HS-5 (cell line): ENCODE data around the gene TMEM132E.

Experiments
- DNase-seq: peaks from one replicate; pipeline ENCODE4 v3.0.0-alpha.2; 2012; ENCODE audit warnings: low read depth

Gene TMEM132E

DNA sequence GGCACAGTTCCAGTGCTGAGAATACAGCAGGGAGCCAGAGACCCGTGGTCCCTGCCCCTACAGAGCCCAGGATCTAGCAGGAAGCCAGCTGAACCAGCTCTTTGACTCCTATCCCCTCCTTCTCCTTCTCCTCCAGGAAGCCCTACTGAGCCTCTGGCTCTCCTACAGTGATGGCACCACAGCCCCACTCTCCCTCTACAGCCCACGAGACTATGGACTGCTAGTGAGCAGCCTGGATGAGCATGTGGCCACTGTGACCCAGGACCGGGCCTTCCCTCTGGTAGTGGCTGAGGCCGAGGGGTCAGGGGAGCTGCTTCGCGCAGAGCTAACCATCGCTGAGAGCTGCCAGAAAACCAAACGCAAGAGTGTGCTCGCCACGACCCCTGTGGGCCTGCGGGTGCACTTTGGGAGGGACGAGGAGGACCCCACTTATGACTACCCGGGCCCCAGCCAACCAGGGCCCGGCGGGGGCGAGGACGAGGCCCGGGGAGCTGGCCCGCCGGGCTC lies 57.7 kb downstream of the TMEM132E start:
- DNase-seq, result no peak

DNA sequence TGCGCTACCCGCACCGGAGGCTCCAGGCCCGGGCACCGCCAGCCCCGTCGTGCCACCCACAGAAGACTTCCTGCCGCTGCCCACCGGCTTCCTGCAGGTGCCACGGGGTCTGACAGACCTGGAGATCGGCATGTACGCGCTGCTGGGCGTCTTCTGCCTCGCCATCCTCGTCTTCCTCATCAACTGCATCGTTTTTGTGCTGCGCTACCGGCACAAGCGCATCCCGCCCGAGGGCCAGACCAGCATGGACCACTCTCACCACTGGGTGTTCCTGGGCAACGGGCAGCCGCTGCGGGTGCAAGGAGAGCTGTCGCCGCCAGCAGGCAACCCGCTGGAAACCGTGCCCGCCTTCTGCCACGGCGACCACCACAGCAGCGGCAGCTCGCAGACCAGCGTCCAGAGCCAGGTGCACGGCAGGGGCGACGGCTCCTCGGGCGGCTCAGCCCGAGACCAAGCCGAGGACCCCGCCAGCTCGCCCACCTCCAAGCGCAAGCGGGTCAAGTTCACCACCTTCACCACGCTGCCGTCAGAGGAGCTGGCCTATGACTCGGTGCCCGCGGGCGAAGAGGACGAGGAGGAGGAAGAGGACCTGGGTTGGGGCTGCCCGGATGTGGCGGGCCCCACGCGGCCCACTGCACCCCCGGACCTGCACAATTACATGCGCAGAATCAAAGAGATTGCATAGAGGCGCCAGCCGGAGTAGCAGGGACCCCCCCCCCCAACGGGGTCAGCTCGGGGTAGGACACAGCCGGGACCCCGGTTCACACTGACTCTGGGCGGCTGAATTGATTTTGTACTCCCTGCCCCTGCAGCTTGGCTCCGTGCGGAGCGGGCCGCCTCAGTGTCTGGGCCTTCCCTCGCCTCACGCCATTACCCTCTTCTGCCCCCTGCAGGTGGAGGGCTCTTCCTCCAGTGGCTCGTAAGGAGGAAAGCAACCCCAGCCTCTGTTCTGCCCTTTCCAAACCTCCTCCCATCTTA lies 58.5 kb downstream of the TMEM132E start:
- no peak for DNase-seq

DNA sequence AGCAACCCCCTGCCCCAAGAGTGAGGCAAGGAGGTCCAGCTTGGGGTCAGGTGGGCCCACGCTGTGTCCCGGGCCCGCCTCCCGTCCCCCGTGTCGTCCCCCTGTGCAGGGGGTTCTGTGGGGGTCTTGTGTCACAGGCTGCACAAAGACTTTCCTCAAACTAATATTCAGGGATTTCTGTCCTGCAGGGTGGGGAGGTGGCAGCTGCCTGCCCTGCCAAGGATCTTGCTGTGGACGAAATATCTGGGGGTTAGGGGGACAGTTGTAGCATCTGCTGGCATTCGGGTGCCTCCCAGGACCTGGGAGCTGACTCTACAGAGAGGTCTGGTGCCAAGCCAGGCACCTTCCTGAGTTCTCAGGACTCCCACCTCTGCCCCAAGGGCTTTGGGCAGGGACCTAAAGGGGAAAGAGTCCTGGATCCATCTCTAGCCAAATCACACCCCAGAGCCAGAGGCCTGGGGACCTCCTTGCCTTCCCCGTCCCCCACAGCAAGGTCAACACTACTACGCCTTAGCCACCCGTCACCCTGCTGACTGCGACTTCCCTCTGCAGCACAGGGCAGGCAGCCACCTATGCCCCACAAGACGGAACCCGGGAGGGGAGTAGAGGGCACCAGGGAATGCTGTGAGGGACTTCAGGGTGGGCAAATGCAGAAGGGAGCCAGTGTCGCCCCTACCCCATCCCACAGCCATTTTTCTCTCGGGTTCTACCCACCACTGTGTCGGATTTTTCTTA lies 59.3 kb downstream of the TMEM132E start:
- DNase-seq, result no peak

DNA sequence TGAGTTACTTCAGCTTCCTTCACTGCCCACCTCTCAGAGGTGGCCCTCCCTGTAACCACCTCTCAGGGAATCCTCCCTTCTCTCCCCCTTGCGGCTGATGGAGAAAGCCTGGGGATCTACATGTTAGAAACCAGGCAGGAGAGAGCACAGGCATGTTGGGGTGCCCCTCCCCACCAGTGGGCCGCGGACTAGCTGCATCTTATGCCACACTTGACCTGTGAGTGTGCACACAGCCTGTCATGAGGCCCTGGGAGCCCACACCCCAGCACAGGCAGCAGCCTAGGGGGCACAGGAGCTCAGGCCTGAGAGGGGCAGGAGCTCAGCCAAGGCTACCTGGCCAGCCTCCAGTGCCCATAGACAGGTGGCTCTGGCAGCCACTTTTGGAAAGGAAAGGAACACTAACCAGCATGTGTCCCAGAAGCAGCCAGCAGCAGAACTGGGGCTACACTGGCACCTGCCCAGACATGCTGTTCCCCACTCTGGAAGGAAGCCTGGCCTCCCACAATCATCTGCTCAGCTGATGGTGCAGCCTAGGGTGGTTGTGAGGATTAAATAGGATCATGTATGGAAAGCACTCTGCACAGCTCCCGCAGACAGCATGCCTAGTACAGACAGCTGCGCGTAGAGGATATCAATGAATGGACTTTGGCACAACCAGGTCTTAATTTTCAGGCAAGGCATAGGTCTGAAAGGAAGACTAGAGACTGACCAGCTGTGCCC lies 60.5 kb downstream of the TMEM132E start:
- DNase-seq, result no peak

DNA sequence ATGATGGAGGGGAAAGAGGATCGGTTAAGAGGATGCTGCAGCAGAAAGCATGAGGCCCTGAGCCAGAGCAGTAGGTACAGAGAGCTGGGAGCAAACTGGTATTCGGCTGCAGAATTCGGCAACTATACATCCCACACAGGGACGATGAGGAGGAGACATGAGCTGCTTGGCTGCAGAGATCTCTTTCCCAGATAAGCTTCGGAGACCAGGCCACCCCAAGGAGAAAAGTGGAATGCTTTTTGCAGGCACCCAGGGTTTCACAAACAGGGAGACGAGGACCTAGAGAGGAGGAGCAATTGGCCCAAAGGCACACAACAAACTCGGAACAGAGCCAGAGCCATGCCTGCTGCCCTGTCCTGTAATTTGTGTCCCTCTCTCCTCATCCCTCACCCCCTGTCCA lies 62.0 kb downstream of the TMEM132E start:
- no peak for DNase-seq

DNA sequence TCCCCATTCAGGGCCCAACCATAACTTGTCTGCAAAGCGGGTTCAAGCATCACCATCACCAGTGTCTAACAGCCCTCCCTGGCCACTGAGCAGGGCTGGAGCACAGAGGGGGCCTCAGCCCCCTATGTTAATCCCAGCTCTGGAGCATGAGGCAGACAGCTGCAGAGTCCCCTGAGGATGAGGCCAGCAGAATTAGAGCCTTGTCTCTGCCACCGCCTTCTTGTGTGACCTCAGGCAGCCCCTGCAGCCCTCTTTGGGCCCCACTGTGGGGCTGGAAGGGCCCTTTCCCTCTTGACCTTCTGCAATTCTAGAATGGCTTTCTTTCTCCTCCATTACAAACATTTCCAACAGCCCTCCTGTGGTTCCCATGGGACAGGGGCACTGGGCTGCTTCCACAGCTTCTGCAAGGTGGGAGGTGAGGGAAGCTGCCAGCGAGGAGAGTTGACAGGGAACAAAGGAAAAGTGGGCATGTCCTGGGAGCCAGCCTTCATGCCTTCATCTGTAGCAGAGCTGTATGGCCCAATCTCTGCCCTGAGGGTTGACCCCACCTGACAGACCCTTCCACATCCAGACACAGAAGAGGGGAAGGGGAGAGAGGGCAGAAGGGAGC lies 65.7 kb downstream of the TMEM132E start:
- no peak for DNase-seq

DNA sequence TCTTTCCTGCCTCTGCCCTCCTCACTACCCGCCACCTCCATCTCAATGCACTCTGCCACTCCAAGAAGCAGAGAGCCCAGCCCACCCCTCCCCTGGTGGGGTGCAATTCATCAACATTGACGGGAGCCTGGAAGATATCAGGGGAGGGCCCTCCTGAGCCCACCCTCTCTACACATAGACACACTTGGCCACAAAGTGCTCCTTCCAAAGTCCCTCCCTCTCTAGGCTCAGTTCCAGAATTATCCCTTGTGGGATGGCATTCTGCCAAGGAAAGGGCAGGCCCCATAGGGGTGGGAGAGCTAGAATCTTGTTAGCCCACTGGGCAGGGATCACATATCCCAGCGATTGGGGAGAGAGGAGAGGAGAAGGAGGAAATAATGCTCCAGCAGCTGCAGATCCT lies 66.2 kb downstream of the TMEM132E start:
- no peak for DNase-seq

DNA sequence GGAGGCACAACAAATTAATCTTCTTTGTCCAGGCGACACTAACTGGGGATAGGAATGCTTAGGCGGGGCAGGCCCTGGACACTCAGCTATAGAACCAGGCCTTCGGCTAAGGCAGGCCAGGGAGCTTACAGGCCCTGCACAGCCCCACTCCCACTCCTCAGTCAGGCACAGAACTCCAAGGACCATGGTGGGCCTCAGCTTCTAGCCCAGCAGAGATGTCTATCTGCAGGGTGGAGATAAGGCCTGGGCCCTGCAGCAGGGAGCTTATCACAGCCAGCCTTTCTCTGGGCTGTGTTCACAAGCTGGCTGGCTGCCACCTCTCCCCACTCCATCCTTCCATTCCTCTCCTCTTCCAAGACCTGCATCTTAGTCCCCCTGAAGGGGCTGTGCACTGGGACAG lies 68.1 kb downstream of the TMEM132E start:
- no peak for DNase-seq

DNA sequence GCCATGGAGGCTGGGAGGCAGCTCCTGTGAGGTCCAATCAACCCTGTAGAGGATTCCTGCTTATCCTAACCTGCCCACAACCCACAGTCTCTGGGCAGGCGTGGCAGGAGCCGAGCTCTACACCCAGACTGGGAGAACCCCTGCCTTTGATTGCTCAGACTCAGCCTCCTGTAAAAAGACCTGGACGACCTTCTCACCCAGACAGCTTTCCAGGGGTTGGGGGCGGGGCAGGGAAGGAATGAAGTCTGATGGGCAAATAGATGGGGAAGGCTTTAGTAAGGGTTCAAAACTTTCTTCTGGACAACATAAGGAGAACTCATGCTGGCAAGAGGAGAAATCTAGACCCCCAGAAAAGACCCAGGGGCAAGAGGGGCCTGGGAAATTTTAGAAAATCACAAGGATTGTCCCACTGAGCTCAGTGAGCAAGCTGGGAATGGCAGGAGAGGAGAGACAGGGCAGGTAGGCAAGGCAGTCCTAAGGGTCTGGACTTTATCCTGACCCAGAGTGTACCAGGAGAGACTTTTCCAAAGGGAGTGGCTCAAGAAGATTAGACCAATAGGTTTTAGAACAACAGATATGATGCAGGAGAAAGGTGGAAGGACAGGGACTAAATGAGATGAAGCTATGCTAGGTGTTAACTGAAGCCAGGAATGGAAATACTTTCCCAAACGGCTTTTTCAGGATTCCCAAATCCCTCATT lies 70.8 kb downstream of the TMEM132E start:
- no peak for DNase-seq

DNA sequence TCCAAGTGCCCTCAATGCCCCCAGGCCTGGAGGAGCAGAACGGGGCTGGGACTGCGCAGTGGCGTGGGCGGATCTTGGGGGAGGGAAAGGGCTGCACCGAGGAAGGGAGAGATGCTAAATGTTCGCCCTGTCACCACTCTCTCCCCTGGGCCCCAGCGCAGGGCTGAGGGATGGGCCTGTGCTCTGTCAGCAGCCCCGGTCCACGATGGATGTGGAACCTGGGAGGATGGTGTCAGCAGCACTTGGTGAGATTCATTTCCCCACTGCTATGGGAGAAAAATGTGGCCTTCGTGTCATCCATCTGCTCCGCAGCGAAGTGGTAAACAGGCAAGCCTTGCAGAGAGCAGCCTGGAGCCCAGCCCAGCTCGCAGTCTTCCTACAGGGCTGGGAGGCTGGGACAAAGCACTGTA lies 72.0 kb downstream of the TMEM132E start:
- DNase-seq, result no peak

DNA sequence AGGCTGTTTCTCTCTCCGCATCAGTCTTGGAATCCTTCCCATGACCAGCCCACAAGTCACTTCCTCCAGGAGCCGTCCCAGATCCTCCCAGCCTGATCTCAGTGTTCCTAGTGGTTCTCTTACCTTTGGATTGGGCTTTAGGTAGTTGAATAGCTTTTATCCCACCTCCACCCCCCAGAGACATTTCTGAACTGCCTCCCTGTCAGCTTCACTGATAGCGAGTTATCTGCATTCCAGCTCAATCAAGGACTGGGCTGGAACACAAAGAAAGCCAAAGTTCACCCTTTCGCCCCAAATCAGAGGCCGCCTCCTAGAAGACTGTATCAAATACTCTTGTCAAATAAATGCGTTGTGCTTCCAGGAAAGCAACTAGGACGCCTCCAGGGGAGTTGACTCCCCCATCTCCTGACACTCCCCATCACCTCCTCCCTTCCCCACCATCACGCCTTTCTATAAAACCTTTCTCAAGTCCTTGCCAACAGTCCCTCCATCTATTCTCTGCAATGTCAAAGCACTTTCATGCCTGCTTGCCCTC lies 72.7 kb downstream of the TMEM132E start:
- no peak for DNase-seq

DNA sequence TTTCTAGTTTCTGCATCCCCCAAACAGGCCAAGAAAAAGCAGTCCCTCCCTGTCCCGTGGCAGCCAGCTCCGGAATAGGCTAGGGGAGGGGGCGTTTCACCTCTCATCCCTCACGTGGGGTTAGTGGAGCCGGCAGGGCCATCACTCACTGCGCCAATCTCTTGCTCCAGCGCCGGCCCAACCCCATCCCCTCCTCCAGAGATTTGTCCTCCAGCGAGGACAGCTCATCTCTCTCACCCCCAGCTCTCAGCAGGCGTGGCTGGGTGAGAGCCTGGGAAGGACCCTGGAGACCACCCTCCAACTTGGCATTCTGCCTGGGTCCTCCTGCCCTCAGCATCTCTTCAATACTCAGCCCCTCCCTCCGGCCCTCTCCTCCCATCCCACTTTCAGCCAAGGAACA lies 74.1 kb downstream of the TMEM132E start:
- no peak for DNase-seq

DNA sequence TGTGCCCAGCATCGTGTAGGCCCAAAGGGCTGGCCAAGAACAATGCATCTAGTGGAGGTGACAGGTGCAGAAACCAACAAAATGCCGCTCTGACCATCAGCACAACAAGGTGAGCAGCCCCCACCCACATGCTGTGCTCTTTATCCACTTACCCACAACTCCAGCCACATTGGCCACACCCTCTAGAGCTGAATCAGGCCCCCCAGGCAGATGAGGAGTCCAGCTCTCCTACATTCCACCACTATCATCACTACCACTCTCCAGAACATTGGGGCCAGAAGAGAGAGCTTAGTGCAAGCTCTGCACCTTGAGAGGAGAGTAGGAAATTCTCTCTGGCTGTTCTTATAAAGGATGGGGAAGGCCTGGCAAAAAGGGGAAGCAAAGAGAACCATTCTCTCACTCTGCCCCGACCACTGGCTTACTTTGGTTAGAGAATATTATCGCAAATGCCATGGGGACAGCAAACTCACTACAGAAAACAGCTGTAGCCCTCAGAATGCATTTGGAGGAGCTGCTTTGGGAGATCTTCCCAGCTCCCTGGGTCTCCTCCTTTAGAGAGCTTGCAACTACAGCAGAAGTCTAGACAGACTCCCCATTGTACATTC lies 75.0 kb downstream of the TMEM132E start:
- DNase-seq, result no peak

DNA sequence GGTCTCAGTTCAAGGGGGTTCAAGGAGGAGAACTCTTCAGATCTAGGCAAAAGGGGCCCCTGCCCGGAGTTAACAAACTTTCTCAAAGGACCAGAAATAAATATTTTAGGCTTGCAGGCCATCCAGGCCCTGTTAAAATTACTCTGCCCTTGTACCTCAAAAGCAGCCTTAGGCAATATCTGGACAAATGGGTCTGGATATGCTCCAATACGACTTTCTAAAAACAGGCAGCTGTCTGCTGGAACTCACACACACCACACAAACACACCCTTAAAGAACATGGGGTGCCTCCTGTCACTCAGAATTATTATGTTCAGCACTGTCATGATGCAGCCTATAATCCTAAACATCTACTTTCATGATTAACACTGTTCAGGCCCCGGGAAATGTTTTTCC lies 75.5 kb downstream of the TMEM132E start:
- DNase-seq, result no peak

DNA sequence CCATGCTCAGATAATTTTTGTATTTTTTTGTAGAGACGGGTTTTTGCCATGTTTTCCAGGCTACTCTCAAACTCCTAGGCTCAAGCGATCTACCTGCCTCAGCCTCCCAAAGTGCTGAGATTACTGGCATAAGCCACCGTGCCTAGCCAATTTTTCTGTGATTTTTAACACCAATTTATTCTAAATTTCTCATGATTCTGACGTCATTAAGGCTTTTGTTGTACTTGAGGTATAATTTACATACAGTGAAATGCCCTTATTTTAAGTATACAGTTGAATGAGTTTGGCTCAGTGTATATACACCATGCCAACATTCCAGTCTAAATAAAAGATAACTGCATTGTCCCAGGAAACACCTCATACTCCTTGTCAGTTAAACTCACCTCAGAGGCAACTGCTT lies 77.4 kb downstream of the TMEM132E start:
- no peak for DNase-seq

DNA sequence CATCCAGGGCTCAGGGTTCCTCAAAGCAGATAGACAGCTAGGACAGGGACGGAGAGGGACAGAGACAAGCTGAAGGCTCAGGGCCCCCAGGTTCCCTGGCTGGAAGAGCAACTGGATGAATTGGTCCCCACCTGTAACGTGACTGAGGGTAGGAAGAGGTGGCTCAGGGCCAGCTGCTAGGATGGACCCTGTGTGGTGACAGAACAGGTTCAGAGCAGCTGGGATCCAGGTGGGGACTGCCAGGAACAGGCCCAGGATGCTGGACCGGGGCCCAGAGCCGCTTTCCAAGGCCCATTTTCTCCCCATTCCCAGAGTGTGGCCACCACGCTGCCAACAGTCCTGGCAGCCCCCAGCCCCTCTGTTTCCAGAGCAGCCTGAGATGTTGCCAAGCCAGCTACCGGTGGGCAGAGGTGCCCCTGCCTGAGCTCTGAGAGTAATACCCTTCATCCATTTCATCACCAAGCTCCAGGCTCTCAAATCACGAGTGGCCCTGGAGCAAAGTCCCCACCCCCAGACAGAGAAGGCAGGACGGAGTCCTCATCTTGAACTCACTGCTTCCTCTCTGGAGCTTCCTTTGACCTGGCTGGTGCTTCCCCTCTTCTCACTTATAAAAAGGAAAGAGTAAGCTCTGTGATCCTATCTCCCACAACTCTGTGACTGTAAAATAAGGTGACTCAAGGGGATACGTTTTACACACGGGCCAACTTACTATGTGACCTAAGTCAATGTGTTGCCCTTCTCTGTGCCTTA lies 79.6 kb downstream of the TMEM132E start:
- DNase-seq, result no peak

DNA sequence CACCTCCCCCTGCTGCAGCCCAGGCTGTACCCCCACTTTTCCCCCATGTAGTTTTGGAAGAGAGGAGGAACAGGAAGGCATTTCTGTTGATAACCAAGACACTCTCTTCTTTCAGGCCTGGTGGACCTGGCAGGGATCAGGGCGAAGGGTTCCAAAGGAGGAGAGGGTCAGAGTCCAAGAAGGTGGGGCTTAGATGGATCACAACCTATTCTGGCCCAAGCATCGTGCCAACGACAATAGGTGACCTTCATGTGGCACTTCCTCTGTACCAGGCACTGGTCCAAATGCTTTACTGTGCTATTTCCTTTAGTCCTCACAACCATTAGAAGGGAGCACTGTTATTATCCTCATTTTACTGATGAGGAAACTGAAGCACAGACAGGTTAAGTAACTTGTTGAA lies 84.3 kb downstream of the TMEM132E start:
- DNase-seq, result no peak

DNA sequence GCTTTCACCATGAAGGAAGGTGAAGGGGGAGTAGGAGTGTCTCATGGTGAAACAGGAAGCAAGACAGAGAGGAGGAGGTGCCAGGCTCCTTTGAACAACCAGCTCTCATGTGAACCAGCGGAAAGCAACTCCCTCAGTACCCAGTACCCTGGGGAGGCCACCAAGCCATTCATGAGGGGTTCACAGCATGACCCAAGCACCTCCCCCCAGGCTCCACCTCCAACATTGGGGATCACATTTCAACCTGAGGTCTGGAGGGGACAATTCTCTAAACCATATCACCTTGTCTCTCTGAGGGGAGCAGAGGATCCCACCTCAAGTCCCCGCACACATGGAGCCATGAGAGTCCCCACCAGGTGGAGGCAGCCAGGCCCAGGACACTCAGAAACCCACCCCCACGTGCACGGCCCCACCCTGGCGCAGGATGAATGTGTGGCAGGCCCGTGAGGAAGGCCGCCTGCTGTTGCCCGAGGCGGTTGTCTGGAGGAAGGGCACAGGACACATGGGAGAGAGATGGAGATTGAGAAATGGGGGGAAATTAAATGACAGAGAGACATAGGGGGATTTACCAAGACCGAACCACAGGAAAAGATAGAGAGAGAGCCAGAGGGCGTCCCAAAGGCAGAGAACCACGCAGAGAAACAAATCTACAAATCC lies 85.9 kb downstream of the TMEM132E start:
- no peak for DNase-seq
